Mesendoderm (in vitro differentiated cells): ENCODE measurements around the gene AKT3.

ENCODE experiments used
- DNase-seq: peaks from one replicate; pipeline ENCODE4 v3.0.0; 2013
- H2AK5ac ChIP-seq: 2 replicates; pipeline ENCODE4 v1.6.1; 2013; ENCODE audit warnings: low read length, inconsistent platforms
- H2BK120ac ChIP-seq: 2 replicates; pipeline ENCODE4 v1.6.1; 2013; ENCODE audit warnings: low read depth, mild to moderate bottlenecking, low read length, moderate library complexity, mixed read lengths
- H2BK15ac ChIP-seq: replicated peaks from 2 replicates; pipeline ENCODE4 v1.6.1; 2013; ENCODE audit warnings: low read depth, mild to moderate bottlenecking, moderate library complexity
- H2BK5ac ChIP-seq: 2 replicates; pipeline ENCODE4 v1.6.1; 2013; ENCODE audit warnings: low read length, inconsistent platforms
- H3K18ac ChIP-seq: 2 replicates; pipeline ENCODE4 v1.6.1; 2013; ENCODE audit warnings: mild to moderate bottlenecking, low read length, mixed read lengths
- H3K23ac ChIP-seq: one replicate; pipeline ENCODE4 v1.6.1; 2013; ENCODE audit warnings: low read length
- H3K27ac ChIP-seq: 2 replicates; pipeline ENCODE4 v1.5.1; 2013; ENCODE audit warnings: low read depth, mild to moderate bottlenecking, inconsistent platforms, low read length, moderate library complexity
- H3K27me3 ChIP-seq: 2 replicates; pipeline ENCODE4 v1.6.1; 2013; ENCODE audit warnings: low read length, control low read depth, mild to moderate bottlenecking, inconsistent platforms; ENCODE audit not compliant: insufficient read depth, poor library complexity
- H3K36me3 ChIP-seq: 2 replicates; pipeline ENCODE4 v1.6.1; 2013; ENCODE audit warnings: low read length, inconsistent platforms; ENCODE audit not compliant: control insufficient read depth, insufficient read depth
- H3K4ac ChIP-seq: one replicate; pipeline ENCODE4 v1.6.1; 2013; ENCODE audit warnings: low read depth, mild to moderate bottlenecking, low read length, moderate library complexity
- H3K4me1 ChIP-seq: 2 replicates; pipeline ENCODE4 v1.6.1; 2013; ENCODE audit warnings: low read depth, low read length, inconsistent platforms; ENCODE audit not compliant: control insufficient read depth
- H3K4me2 ChIP-seq: 2 replicates; pipeline ENCODE4 v1.6.1; 2013; ENCODE audit warnings: low read length
- H3K4me3 ChIP-seq: 2 replicates; pipeline ENCODE4 v1.5.1; 2013; ENCODE audit warnings: mild to moderate bottlenecking, low read length
- H3K56ac ChIP-seq: one replicate; pipeline ENCODE4 v1.6.1; 2013; ENCODE audit warnings: low read length
- H3K79me1 ChIP-seq: 2 replicates; pipeline ENCODE4 v1.6.1; 2013; ENCODE audit warnings: low read length, inconsistent platforms
- H3K79me2 ChIP-seq: 2 replicates; pipeline ENCODE4 v1.6.1; 2013; ENCODE audit warnings: mild to moderate bottlenecking, low read length; ENCODE audit not compliant: control insufficient read depth, insufficient read depth
- H3K9ac ChIP-seq: 2 replicates; pipeline ENCODE4 v1.6.1; 2013; ENCODE audit warnings: low read length, inconsistent platforms
- H4K5ac ChIP-seq: one replicate; pipeline ENCODE4 v1.6.1; 2013; ENCODE audit warnings: low read length
- H4K8ac ChIP-seq: one replicate; pipeline ENCODE4 v1.6.1; 2013; ENCODE audit warnings: low read depth, mild to moderate bottlenecking, control low read depth, low read length, moderate library complexity
- WGBS: extraction: QIAGEN DNeasy Blood & Tissue Kit; methylation state at CpG from one replicate; pipeline ENCODE4 v1.1.7; 2013; ENCODE audit warnings: low lambda C conversion rate, missing lambda C conversion rate; ENCODE audit not compliant: insufficient coverage; ENCODE audit errors: extremely low coverage; 5-methylcytosine and 5-hydroxymethylcytosine counted together

Gene AKT3

GRCh38 chr1:243441601-243442000 is 408.4 kb downstream of the AKT3 start:
- no peak overlapping the region for H3K4me2 ChIP-seq
- no peak overlapping the region for H3K4me3 ChIP-seq
- H2AK5ac ChIP-seq = no peak overlapping the region
- H2BK15ac ChIP-seq = no peak overlapping the region
- no peak overlapping the region for H3K4ac ChIP-seq
- H3K9ac ChIP-seq = no peak overlapping the region
- no peak overlapping the region for H3K23ac ChIP-seq
- H3K27ac ChIP-seq = no peak overlapping the region
- H3K56ac ChIP-seq = no peak overlapping the region
- no peak overlapping the region for H4K5ac ChIP-seq
- H3K79me1 ChIP-seq = no peaks in the 10 kb centered on the region
- H4K8ac ChIP-seq = no peak overlapping the region
- no peaks in the 10 kb centered on the region for H3K4me1 ChIP-seq
- H2BK120ac ChIP-seq = no peak overlapping the region
- no peaks in the 10 kb centered on the region for H3K36me3 ChIP-seq
- no peak for DNase-seq
- H2BK5ac ChIP-seq = no peak overlapping the region
- H3K18ac ChIP-seq = no peak overlapping the region
- H3K27me3 ChIP-seq = no peaks in the 10 kb centered on the region
- H3K79me2 ChIP-seq = no peaks in the 10 kb centered on the region

GRCh38 chr1:243440406-243440805 is 409.6 kb downstream of the AKT3 start:
- H3K79me1 ChIP-seq = no peaks in the 10 kb centered on the region
- no peak overlapping the region for H3K27ac ChIP-seq
- H4K5ac ChIP-seq = no peak overlapping the region
- no peak overlapping the region for H3K4me3 ChIP-seq
- no peak overlapping the region for H2BK15ac ChIP-seq
- H3K56ac ChIP-seq = no peak overlapping the region
- H3K27me3 ChIP-seq = no peaks in the 10 kb centered on the region
- no peak overlapping the region for H2BK5ac ChIP-seq
- H3K4ac ChIP-seq = no peak overlapping the region
- no peak overlapping the region for H3K18ac ChIP-seq
- no peak overlapping the region for H3K23ac ChIP-seq
- H3K9ac ChIP-seq = no peak overlapping the region
- peak; percentile 66 for DNase-seq
- H3K4me1 ChIP-seq = no peaks in the 10 kb centered on the region
- no peak overlapping the region for H4K8ac ChIP-seq
- no CpG with 5 or more reads among the region's 2 CpGs for WGBS
- no peak overlapping the region for H2BK120ac ChIP-seq
- H3K79me2 ChIP-seq = no peaks in the 10 kb centered on the region
- H3K4me2 ChIP-seq = no peak overlapping the region
- H3K36me3 ChIP-seq = no peaks in the 10 kb centered on the region
- H2AK5ac ChIP-seq = no peak overlapping the region

GRCh38 chr1:243438815-243439214 is 411.2 kb downstream of the AKT3 start:
- H4K5ac ChIP-seq = no peak overlapping the region
- H3K36me3 ChIP-seq = no peaks in the 10 kb centered on the region
- no peak overlapping the region for H2BK120ac ChIP-seq
- no peak overlapping the region for H3K56ac ChIP-seq
- H4K8ac ChIP-seq = no peak overlapping the region
- no peak overlapping the region for H3K4me2 ChIP-seq
- no peaks in the 10 kb centered on the region for H3K79me2 ChIP-seq
- WGBS = 100% methylated on average over 1 of the region's 2 CpGs
- no peak overlapping the region for H3K18ac ChIP-seq
- H3K4me3 ChIP-seq = no peak overlapping the region
- H3K27ac ChIP-seq = no peak overlapping the region
- no peak for DNase-seq
- H3K27me3 ChIP-seq = no peaks in the 10 kb centered on the region
- H2BK5ac ChIP-seq = no peak overlapping the region
- no peak overlapping the region for H3K9ac ChIP-seq
- H2BK15ac ChIP-seq = no peak overlapping the region
- no peak overlapping the region for H2AK5ac ChIP-seq
- H3K4me1 ChIP-seq = no peaks in the 10 kb centered on the region
- no peak overlapping the region for H3K4ac ChIP-seq
- H3K23ac ChIP-seq = no peak overlapping the region
- no peaks in the 10 kb centered on the region for H3K79me1 ChIP-seq
